ENCODE results near the gene ANAPC2.

GRCh38 chr9:137198902-137199283, 10.5 kb upstream of the ANAPC2 start:
- TF ChIP-seq CTCF (IDR thresholded peaks at IDR 0.05), result no peak
- no peak for TF ChIP-seq REST (IDR thresholded peaks at IDR 0.05; ENCODE audit: insufficient read depth in 1 of 2, low read depth in 2 of 2, low read length in 1 of 2)
- no peak for TF ChIP-seq SIN3A (IDR thresholded peaks at IDR 0.05; ENCODE audit: borderline replicate concordance, insufficient read depth, low read depth, low read length)

Data from Panc1 (cell line).